ENCODE measurements around the gene PPP1R12C.
"Not testable (repeated sequence)": the region's sequence is repeated elsewhere in the genome, so short reads cannot be mapped to it uniquely, and the experiment has no call there.

PPP1R12C gene

GRCh38 chr19:55109527-55110291 is 7.7 kb downstream of the PPP1R12C start:
- no peak for DNase-seq

GRCh38 chr19:55107252-55107651 is 10.2 kb downstream of the PPP1R12C start:
- DNase-seq = not testable (repeated sequence)

GRCh38 chr19:55106591-55106990 is 10.8 kb downstream of the PPP1R12C start:
- no peak for DNase-seq

- no peak for DNase-seq
Observed at GRCh38 chr19:55105237-55105636, 12.2 kb downstream of the PPP1R12C start.

- no peak for DNase-seq
Observed at GRCh38 chr19:55103190-55103589, 14.2 kb downstream of the PPP1R12C start.

- DNase-seq = no peak
Observed at GRCh38 chr19:55101261-55101660, 16.2 kb downstream of the PPP1R12C start.

- DNase-seq = no peak
Observed at GRCh38 chr19:55099557-55100506, 17.6 kb downstream of the PPP1R12C start.

- no peak for DNase-seq
Observed at GRCh38 chr19:55098716-55099556, 18.5 kb downstream of the PPP1R12C start.

- DNase-seq = no peak
Observed at GRCh38 chr19:55097864-55098715, 19.3 kb downstream of the PPP1R12C start.

- DNase-seq = no peak
Observed at GRCh38 chr19:55096061-55096701, 21.3 kb downstream of the PPP1R12C start.

- no peak for DNase-seq
Observed at GRCh38 chr19:55095260-55096060, 22.0 kb downstream of the PPP1R12C start.

GRCh38 chr19:55094456-55095259 is 22.8 kb downstream of the PPP1R12C start:
- no peak for DNase-seq

GRCh38 chr19:55092423-55093318 is 24.8 kb downstream of the PPP1R12C start:
- DNase-seq = no peak

GRCh38 chr19:55091955-55092354 is 25.5 kb downstream of the PPP1R12C start:
- no peak for DNase-seq

- DNase-seq = no peak
Observed at GRCh38 chr19:55091126-55091910, 26.1 kb downstream of the PPP1R12C start.

GRCh38 chr19:55090564-55090963 is 26.9 kb downstream of the PPP1R12C start:
- DNase-seq = no peak

- no peak for DNase-seq
Observed at GRCh38 chr19:55089342-55089944, 28.0 kb downstream of the PPP1R12C start.
